ENCODE measurements around the gene RLIM. TPM values are rescaled to one million over a fixed set of nuclear protein-coding genes. Genes with fewer than 3 reads are reported as not detected.
A peak's percentile ranks its signal among the peaks of the same experiment; 100 is the strongest.

The RLIM gene
- total RNA-seq, 6 experiments from 2014 or later: 8.6 to 14.5 (median 11.6) TPM

- 87% methylated on average over 3 of the region's 3 CpGs for WGBS (ENCODE audit: insufficient coverage, low coverage, low lambda C conversion rate, missing lambda C conversion rate)
- Histone ChIP-seq H3K9me3 (no peaks in the 10 kb centered on the region), H3K36me3 (no peaks in the 10 kb centered on the region), H3K27me3 (no peaks in the 10 kb centered on the region), H3K4me1 (no peaks in the 10 kb centered on the region), H3K4me3 (no peak overlapping the region), H3K27ac (no peak overlapping the region)
- intact Hi-C loops (cut with DNase I): no loop called here
- ATAC-seq: no peak
- no peak for DNase-seq
- no peak for TF ChIP-seq POLR2A (IDR thresholded peaks at IDR 0.05)
- no peak for TF ChIP-seq CTCF (IDR thresholded peaks at IDR 0.05)
These were observed 36.3 kb downstream of the RLIM start for GRCh38 chrX:74578137-74578536.

- Histone ChIP-seq H3K4me1 (no peaks in the 10 kb centered on the region), H3K36me3 (no peaks in the 10 kb centered on the region), H3K9me3 (no peaks in the 10 kb centered on the region), H3K27ac (no peak overlapping the region), H3K27me3 (peaks cover 0 to 8% of the 10 kb centered on the region in 2 donors), H3K4me3 (no peak overlapping the region)
- 70% methylated on average over 2 of the region's 2 CpGs for WGBS (ENCODE audit: insufficient coverage, low coverage, low lambda C conversion rate, missing lambda C conversion rate)
- DNase-seq: no peak
- ATAC-seq: no peak
- TF ChIP-seq POLR2A (IDR thresholded peaks at IDR 0.05) (no peak), CTCF (IDR thresholded peaks at IDR 0.05) (no peak)
- intact Hi-C loops (cut with DNase I): no loop called here
These were observed 57.0 kb downstream of the RLIM start for GRCh38 chrX:74557378-74557777.

- Histone ChIP-seq H3K4me1 (no peaks in the 10 kb centered on the region), H3K27me3 (peaks cover 0 to 8% of the 10 kb centered on the region in 2 donors), H3K9me3 (no peaks in the 10 kb centered on the region), H3K27ac (no peak overlapping the region), H3K36me3 (no peaks in the 10 kb centered on the region), H3K4me3 (no peak overlapping the region)
- 42% methylated on average over 2 of the region's 2 CpGs for WGBS (ENCODE audit: insufficient coverage, low coverage, low lambda C conversion rate, missing lambda C conversion rate)
- no peak for DNase-seq
- TF ChIP-seq POLR2A (IDR thresholded peaks at IDR 0.05) (no peak), CTCF (IDR thresholded peaks at IDR 0.05) (no peak)
- no peak for ATAC-seq
- intact Hi-C loops (cut with DNase I): no loop called here
These were observed 62.5 kb downstream of the RLIM start for GRCh38 chrX:74551934-74552333.

GRCh38 chrX:74550295-74550802 lies 64.1 kb downstream of the RLIM start:
- ATAC-seq: peak; percentile 99 to 100 (median 100)
- H3K36me3 ChIP-seq: no peaks in the 10 kb centered on the region
- intact Hi-C loops (cut with DNase I): no loop called here
- WGBS (ENCODE audit: insufficient coverage, low coverage, low lambda C conversion rate, missing lambda C conversion rate): 17% methylated on average over 22 of the region's 24 CpGs
- peaks cover 0 to 8% of the 10 kb centered on the region in 2 donors for H3K27me3 ChIP-seq
- TF ChIP-seq CTCF (IDR thresholded peaks at IDR 0.05): peak; percentile 98 to 100 (median 98)
- TF ChIP-seq POLR2A (IDR thresholded peaks at IDR 0.05): no peak
- H3K27ac ChIP-seq: no peak overlapping the region
- no peak overlapping the region for H3K4me3 ChIP-seq
- H3K4me1 ChIP-seq: no peaks in the 10 kb centered on the region
- no peaks in the 10 kb centered on the region for H3K9me3 ChIP-seq
- peak; percentile 82 to 87 (median 86) for DNase-seq

- Histone ChIP-seq H3K36me3 (no peaks in the 10 kb centered on the region), H3K4me1 (no peaks in the 10 kb centered on the region), H3K4me3 (no peak overlapping the region), H3K9me3 (no peaks in the 10 kb centered on the region), H3K27me3 (no peaks in the 10 kb centered on the region), H3K27ac (no peak overlapping the region)
- no peak for DNase-seq
- no CpG with 5 or more reads among the region's 1 CpG for whole genome bisulfite sequencing (ENCODE audit: insufficient coverage, low coverage, low lambda C conversion rate, missing lambda C conversion rate)
- intact Hi-C loops (cut with DNase I): loop anchor here in 1 of 2 donors (10.0 kb wide), 1 partner anchor 162 kb away; no protein-coding TSS in a partner anchor
- TF ChIP-seq CTCF (IDR thresholded peaks at IDR 0.05) (no peak), POLR2A (IDR thresholded peaks at IDR 0.05) (no peak)
- no peak for ATAC-seq
These were observed 67.4 kb downstream of the RLIM start for GRCh38 chrX:74546984-74547383.
